GM12892 (cell line): ENCODE data around the gene IL36RN.

Experiments used
- POLR2A ChIP-seq: IDR thresholded peaks from 2 replicates; pipeline ENCODE4 v1.6.1; 2011; ENCODE audit warnings: low read depth, low read length, control low read depth
- POLR2AphosphoS5 ChIP-seq: IDR thresholded peaks from 2 replicates; pipeline ENCODE4 v1.6.1; 2011; ENCODE audit warnings: low read depth, low read length, control low read depth
- TAF1 ChIP-seq: IDR thresholded peaks from 2 replicates; pipeline ENCODE4 v1.6.1; 2011; ENCODE audit warnings: low read depth, mild to moderate bottlenecking, control low read depth, low read length, borderline replicate concordance

- no peak for TF ChIP-seq POLR2AphosphoS5
- TF ChIP-seq POLR2A: no peak
- TF ChIP-seq TAF1: no peak
Observed at GRCh38 chr2:113034016-113034415, 25.0 kb upstream of the IL36RN start.
